RPMI8226 (cell line): Measurements from ENCODE around the gene CHRM1.
"Not testable (repeated sequence)": the region's sequence is repeated elsewhere in the genome, so short reads cannot be mapped to it uniquely, and the experiment has no call there.

Experiments
- DNase-seq: peaks from one replicate; pipeline ENCODE4 v3.0.0-alpha.2; 2015

CHRM1 gene

GRCh38 chr11:62874851-62875250, 46.3 kb downstream of the CHRM1 start:
- no peak for DNase-seq

GRCh38 chr11:62865635-62866034, 55.5 kb downstream of the CHRM1 start:
- no peak for DNase-seq

GRCh38 chr11:62863687-62864335, 57.4 kb downstream of the CHRM1 start:
- no peak for DNase-seq

DNA sequence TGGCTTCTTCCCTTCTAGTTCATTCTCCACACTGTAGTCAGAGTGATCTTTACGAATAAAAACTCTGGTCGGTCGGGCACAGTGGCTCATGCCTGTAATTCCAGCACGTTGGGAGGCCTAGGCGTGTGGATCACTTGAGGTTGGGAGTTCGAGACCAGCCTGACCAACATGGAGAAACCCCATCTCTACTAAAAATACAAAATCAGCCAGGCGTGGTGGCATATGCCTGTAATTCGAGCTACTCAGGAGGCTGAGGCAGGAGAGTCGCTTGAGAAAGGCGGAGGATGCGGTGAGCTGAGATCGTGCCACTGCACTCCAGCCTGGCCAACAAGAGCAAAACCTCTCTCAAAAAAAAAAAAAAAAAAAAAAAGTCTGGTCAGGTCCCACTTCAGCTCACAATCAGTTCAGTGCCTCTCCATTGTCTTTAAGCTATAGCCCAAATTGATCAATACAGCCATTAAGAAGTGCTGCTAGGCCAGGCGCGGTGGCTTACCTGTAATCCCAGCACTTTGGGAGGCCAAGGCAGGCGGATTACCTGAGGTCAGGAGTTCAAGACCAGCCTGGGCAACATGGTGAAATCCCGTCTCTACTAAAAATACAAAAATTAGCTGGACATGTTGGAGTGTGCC, 59.5 kb downstream of the CHRM1 start:
- peak; percentile 15 for DNase-seq

- DNase-seq, result peak; percentile 10
Measured at GRCh38 chr11:62860835-62861563, 60.2 kb downstream of the CHRM1 start.

- DNase-seq, result not testable (repeated sequence)
Measured at GRCh38 chr11:62859281-62859703, 61.9 kb downstream of the CHRM1 start.
